HG02588 (cell line): ENCODE data around the gene ZNF584.
"Not testable (repeated sequence)": the region's sequence is repeated elsewhere in the genome, so short reads cannot be mapped to it uniquely, and the experiment has no call there.

ENCODE experiments used
- ATAC-seq: cut with Tn5 transposase; IDR thresholded peaks from one replicate; pipeline ENCODE4 v1.9.1; 2021; ENCODE audit warnings: mild to moderate bottlenecking, moderate library complexity; ENCODE audit not compliant: unreplicated experiment

ZNF584 gene

DNA sequence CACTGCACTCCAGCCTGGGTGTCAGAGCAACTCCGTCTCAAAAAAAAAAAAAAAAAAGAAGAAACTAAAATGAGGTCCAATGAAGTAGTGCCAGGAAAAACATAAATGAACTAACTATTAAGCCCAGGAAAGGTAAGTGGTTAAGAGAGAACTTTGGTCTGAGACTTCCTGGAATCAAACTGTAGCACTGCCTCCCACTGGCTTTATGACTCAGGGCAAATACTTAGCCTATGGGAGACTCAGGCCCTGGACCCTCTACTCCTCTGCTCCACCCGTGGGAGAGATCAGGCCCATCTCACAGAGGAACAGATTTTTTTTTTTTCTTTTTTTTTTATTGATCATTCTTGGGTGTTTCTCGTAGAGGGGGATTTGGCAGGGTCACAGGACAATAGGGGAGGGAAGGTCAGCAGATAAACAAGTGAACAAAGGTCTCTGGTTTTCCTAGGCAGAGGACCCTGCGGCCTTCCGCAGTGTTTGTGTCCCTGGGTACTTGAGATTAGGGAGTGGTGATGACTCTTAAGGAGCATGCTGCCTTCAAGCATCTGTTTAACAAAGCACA, 4.5 kb upstream of the ZNF584 start:
- not testable (repeated sequence) for ATAC-seq

DNA sequence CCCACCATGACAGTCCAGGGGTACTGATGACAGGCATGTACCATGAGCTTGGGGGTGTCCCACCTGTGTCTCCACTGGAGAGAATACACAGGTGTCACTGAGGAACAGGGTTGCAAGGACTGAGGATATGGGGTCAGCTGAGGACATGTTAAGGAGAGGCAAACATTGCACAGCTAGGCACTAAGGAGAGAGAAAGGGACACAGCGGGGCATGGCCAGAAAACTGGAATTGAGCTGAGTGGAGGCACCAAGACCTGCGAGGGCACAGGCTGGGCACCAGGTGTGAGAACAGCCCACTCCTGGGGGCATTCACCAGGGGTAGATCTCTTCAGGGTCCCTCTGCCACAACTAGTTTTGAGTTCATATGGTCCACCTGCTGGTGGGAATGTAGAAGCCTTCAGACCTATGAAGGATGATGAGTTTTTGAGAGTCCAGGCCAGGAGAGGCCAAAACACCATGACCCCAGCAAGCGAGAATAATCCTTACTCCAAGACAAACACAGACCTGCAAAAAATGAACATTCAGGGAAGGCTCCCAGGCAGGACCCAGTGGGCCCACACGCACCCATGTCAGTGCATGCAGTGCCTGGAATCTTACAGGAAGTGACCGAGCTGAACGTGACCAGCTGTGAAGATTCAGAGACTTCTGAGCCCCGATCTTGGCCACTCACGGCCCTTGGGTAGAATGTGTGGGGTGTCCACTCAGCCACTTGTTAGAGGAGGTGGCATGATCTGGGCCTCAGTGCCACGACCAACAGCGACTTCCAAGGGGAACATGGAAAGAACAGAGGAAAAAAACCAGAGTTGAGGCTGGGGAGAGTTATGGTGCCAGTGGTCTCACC, 1.4 kb upstream of the ZNF584 start:
- ATAC-seq, result no peak

DNA sequence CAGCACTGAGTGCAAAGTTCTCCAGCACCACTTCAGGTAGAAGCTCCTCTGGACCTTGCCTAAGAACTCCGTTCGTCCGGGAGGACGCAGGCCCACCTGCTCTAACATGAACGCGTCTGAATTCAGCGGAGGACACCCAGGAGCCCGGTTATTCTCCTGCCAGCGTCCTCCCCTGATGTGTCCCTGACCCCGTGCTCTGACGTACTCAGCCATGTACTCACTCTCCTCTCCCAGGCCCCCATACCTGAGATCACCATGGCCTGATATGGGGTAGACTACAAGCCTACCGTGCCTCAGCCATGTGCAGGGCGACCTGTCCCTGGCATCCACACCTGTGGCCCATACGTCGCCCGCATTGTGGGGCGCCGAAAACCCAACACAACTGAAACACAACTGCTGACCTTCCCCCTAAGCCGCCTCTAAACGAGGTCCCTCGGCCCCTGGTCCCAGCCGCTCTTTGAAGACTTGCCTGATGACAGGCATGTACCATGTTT, 744 bp upstream of the ZNF584 start:
- no peak for ATAC-seq

GRCh38 chr19:58409010-58409790, 751 bp downstream of the ZNF584 start:
- ATAC-seq, result no peak

DNA sequence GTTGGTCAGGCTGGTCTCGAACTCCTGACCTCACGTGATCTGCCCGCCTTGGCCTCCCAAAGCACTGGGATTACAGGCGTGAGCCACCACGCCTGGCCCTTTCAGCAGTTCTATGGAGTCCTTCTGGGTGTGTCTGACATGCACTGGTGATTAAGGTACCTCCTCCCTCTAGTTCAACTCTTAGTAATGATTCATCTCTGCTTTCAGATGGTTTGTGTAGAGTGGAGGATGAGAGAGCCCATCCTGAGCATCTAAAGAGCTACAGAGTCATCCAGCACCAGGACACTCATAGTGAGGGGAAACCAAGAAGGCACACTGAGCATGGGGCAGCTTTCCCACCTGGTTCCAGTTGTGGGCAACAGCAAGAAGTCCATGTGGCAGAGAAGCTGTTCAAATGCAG, 8.2 kb downstream of the ZNF584 start:
- ATAC-seq, result no peak

GRCh38 chr19:58417071-58417470, 8.6 kb downstream of the ZNF584 start:
- no peak for ATAC-seq

DNA sequence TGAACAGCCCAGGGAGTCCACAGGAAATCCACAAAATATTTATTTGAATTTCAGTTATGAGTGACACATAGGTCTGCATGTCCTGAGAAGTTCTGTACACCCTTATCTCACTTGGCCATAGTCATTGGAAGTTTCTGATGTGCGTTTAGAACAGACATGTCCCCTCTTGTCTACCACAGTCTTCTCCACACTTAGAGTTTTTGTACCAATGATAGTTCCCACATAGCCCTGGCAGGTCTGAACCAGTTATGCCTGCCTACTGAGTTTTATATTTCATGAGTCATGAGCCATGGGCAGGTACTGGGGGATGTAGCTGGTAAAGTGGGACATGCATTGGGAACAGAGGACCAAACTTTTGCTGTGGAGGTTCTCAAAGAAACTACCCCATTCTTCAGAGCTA, 20.2 kb downstream of the ZNF584 start:
- ATAC-seq, result no peak

DNA sequence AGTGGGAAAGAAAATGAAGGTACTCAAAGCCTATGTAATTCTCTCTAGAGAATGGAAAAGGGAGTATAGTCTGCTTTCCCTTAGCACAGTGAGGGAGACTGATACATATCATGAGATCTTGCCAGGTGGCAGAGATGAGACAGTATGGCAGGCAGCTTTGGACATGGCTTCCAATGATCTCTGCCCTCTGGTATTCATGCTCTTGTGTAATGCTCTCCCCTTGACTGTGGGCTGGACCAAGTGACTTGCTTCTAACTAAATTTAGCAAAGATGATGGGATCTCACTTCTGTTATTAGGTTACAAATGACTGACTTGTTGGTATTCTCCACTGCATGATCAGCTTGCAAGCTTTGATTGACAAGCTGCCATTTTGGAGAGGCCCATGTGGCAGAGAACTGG, 21.3 kb downstream of the ZNF584 start:
- no peak for ATAC-seq

GRCh38 chr19:58434217-58434616, 25.8 kb downstream of the ZNF584 start:
- no peak for ATAC-seq

DNA sequence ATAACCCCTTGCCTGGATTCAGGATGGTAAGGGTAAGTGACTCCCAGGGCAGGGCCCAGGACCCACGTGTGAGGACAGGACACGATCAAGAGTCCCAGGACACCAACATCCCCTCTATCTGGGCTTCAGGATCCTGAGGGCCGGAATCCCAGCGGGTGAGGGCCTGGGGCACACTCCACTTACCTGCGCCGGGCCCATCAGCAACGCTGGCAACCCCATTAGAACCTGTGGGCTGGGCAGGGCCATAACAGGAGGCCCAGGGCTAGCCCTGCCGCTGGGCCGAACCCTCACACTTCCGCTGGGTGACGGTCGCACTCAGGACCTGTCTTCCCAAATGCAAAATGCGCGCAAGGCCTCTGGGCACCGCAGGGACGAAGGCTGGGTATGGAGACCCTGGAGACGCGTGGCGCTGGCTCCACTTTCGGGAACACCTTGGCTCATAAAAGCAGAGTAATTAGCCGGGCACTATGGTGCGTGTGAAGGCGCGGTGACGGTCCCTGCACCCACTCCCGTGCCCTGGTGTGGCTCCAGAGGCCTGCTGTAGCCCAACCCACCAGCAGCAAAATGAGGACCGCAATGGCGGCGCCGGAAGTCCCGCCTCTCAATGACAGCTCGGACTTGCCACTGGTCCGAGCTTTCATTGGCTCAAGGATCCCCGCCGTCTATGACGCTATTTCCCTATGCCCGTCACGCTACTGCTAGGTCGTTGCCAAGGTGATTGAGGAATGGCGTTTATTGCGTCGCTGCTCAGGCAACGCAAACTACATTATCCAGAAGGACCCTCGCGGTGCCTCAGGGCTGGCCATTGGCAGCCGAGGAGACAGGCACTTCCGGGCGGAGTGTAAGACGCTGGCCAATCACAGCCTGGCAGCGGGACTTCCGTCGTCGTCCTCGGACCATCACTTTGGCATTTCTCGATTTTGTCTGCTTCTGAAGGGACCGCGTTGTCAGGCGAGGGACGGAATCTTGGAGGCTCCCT, 31.4 kb downstream of the ZNF584 start, which contains the start of gene ZNF132:
ZNF132 (minus strand) TSS at position 578 of the 979 bp plus-strand sequence; CDS start at position 246, 332 bp downstream.
- peak; percentile 95 for ATAC-seq

GRCh38 chr19:58440556-58440955, 32.1 kb downstream of the ZNF584 start:
- ATAC-seq, result no peak

- not testable (repeated sequence) for ATAC-seq
Observed at GRCh38 chr19:58442986-58443385, 34.5 kb downstream of the ZNF584 start.

GRCh38 chr19:58448860-58449259, 40.4 kb downstream of the ZNF584 start:
- not testable (repeated sequence) for ATAC-seq

GRCh38 chr19:58449980-58450379, 41.5 kb downstream of the ZNF584 start:
- not testable (repeated sequence) for ATAC-seq

- ATAC-seq, result no peak
Observed at GRCh38 chr19:58450856-58451357, 42.5 kb downstream of the ZNF584 start.

GRCh38 chr19:58451358-58452101, 43.1 kb downstream of the ZNF584 start, which contains the start of gene ZNF324B:
ZNF324B (plus strand) TSS chr19:58451622; CDS start chr19:58453702, 2,080 bp downstream.
- ATAC-seq, result peak; percentile 96

DNA sequence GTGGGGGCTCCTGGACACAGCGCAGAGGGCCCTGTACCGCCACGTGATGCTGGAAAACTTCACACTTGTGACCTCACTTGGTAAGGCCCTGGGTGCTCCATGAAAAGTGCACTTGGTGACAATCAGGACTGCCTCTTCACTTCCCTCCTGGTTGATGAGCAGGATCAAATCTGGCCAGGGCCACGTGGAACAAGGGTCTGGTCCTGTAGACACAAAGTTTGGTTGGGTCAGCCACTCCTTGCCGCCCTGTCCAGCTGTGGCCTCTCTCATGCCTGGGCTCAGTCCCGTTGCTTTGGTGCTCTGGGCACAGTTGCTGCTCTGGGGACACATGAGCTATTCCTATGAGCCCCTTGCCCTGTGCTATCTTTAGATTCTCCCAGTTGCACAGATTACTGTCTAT, 45.3 kb downstream of the ZNF584 start:
- ATAC-seq, result no peak

DNA sequence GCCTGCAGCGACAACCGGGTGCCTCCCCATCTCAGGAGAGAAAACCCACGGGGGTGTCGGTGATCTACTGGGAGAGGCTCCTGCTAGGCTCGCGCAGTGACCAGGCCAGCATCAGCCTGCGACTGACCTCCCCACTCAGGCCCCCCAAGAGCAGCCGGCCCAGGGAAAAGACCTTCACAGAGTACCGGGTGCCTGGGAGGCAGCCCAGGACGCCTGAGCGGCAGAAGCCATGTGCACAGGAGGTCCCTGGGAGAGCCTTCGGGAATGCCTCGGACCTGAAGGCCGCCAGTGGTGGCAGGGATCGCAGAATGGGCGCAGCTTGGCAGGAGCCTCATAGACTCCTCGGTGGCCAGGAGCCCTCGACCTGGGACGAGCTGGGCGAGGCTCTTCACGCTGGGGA, 46.9 kb downstream of the ZNF584 start:
- no peak for ATAC-seq

DNA sequence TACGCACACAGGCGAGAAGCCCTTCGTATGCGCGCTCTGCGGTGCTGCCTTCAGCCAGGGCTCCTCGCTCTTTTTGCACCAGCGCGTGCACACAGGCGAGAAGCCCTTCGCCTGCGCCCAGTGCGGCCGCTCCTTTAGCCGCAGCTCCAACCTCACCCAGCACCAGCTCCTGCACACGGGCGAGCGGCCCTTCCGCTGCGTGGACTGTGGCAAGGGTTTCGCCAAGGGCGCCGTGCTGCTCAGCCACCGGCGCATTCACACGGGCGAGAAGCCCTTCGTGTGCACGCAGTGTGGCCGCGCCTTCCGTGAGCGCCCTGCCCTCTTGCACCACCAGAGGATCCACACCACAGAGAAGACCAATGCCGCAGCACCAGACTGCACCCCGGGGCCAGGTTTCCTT, 47.7 kb downstream of the ZNF584 start:
- ATAC-seq, result no peak
